Bronchial epithelial cell (primary cell): Measurements from ENCODE around the gene HPS5. TPM values are rescaled to one million over a fixed set of nuclear protein-coding genes. Genes with fewer than 3 reads are reported as not detected.
A peak's percentile ranks its signal among the peaks of the same experiment; 100 is the strongest.
"Not testable (repeated sequence)": the region's sequence is repeated elsewhere in the genome, so short reads cannot be mapped to it uniquely, and the experiment has no call there.

ENCODE experiments used
- DNase-seq: peaks from one replicate; pipeline ENCODE4 v3.0.0-alpha.2; 2010; ENCODE audit warnings: low read depth
- FAIRE-seq: peaks from 2 replicates; lab custom pipeline; 2011; peaks lifted over from hg19 to GRCh38; lab: Jason Lieb, UNC
- H3K27me3 ChIP-seq: 2 replicates; pipeline ENCODE4 v1.5.1; 2011; ENCODE audit warnings: low read length; ENCODE audit not compliant: control insufficient read depth, insufficient read depth
- H3K36me3 ChIP-seq: 2 replicates; pipeline ENCODE4 v1.5.1; 2011; ENCODE audit warnings: low read length; ENCODE audit not compliant: control insufficient read depth, insufficient read depth
- H3K4me3 ChIP-seq: 2 replicates; pipeline ENCODE4 v1.5.1; 2011; ENCODE audit warnings: mild to moderate bottlenecking, low read depth, low read length, control low read depth
- CTCF ChIP-seq: IDR thresholded peaks from 2 replicates; pipeline ENCODE4 v1.5.1; 2011; ENCODE audit warnings: mild to moderate bottlenecking, moderate library complexity, low read length, control low read depth, inconsistent platforms; ENCODE audit not compliant: insufficient read depth, severe bottlenecking
- total RNA-seq: library from RNA; depleted of rRNA; stranded (reverse); fragments of >200 nt; gene quantifications from 2 replicates; pipeline ENCODE4 v1.2.1, GENCODE V29; 2014

Gene HPS5
- total RNA-seq, 1 donor from 2014 or later, result 39.0 TPM

- FAIRE-seq (no peak), DNase-seq (no peak)
- no peak for TF ChIP-seq CTCF
- Histone ChIP-seq H3K27me3 (no peaks in the 10 kb centered on the region), H3K36me3 (peaks cover 15% of the 10 kb centered on the region), H3K4me3 (no peak overlapping the region)
Observed at GRCh38 chr11:18282626-18283025, 39.3 kb downstream of the HPS5 start.

- peaks cover 10% of the 10 kb centered on the region for H3K36me3 ChIP-seq
- no peak overlapping the region for H3K4me3 ChIP-seq
- no peak for TF ChIP-seq CTCF
- FAIRE-seq, result no peak
- H3K27me3 ChIP-seq, result no peaks in the 10 kb centered on the region
- no peak for DNase-seq
Observed at GRCh38 chr11:18280438-18281045, 41.4 kb downstream of the HPS5 start.

GRCh38 chr11:18277565-18278271 is 44.2 kb downstream of the HPS5 start:
- no peak for DNase-seq
- no peak for FAIRE-seq

GRCh38 chr11:18271206-18271605 is 50.7 kb downstream of the HPS5 start:
- no peak for TF ChIP-seq CTCF
- Histone ChIP-seq H3K27me3 (no peaks in the 10 kb centered on the region), H3K36me3 (no peaks in the 10 kb centered on the region), H3K4me3 (no peak overlapping the region)
- FAIRE-seq, result no peak
- no peak for DNase-seq

More at GRCh38 chr11:18277565-18278271, 44.2 kb downstream of the HPS5 start:
- Histone ChIP-seq H3K27me3 (no peaks in the 10 kb centered on the region), H3K36me3 (peaks cover 6% of the 10 kb centered on the region), H3K4me3 (no peak overlapping the region)
- TF ChIP-seq CTCF, result no peak

- DNase-seq, result no peak
- no peak for FAIRE-seq
- no peak overlapping the region for H3K4me3 ChIP-seq
- no peak for TF ChIP-seq CTCF
- H3K36me3 ChIP-seq, result no peaks in the 10 kb centered on the region
- H3K27me3 ChIP-seq, result no peaks in the 10 kb centered on the region
Observed at GRCh38 chr11:18270102-18270501, 51.8 kb downstream of the HPS5 start.

GRCh38 chr11:18269252-18269651 is 52.7 kb downstream of the HPS5 start:
- not testable (repeated sequence) for H3K27me3 ChIP-seq, H3K4me3 ChIP-seq, H3K36me3 ChIP-seq, DNase-seq, FAIRE-seq

- H3K4me3 ChIP-seq, H3K36me3 ChIP-seq, DNase-seq, H3K27me3 ChIP-seq: not testable (repeated sequence)
- peak; percentile 86 for FAIRE-seq
Observed at GRCh38 chr11:18267335-18268133, 54.4 kb downstream of the HPS5 start.
